HG03575 (cell line): ENCODE results near the gene RNF212.

Source experiments
- ATAC-seq: cut with Tn5 transposase; IDR thresholded peaks from one replicate; pipeline ENCODE4 v1.9.1; 2021; ENCODE audit not compliant: unreplicated experiment, insufficient number of reproducible peaks, low FRiP score; ENCODE audit errors: extremely low read depth

RNF212 gene

GRCh38 chr4:1028574-1029220 is 84.7 kb downstream of the RNF212 start:
- no peak for ATAC-seq

GRCh38 chr4:1027915-1028238 is 85.5 kb downstream of the RNF212 start:
- ATAC-seq: no peak

- ATAC-seq: no peak
Observed at GRCh38 chr4:1027219-1027914, 86.0 kb downstream of the RNF212 start.

GRCh38 chr4:1026115-1026514 is 87.2 kb downstream of the RNF212 start:
- ATAC-seq: no peak

GRCh38 chr4:1024882-1025545 is 88.3 kb downstream of the RNF212 start:
- ATAC-seq: no peak

- ATAC-seq: no peak
Observed at GRCh38 chr4:1023895-1024740, 89.2 kb downstream of the RNF212 start.

- no peak for ATAC-seq
Observed at GRCh38 chr4:1023075-1023640, 90.2 kb downstream of the RNF212 start.

- no peak for ATAC-seq
Observed at GRCh38 chr4:1022739-1023066, 90.7 kb downstream of the RNF212 start.

- ATAC-seq: no peak
Observed at GRCh38 chr4:1022051-1022738, 91.2 kb downstream of the RNF212 start.
